RWPE2 (cell line): Measurements from ENCODE around the gene ST6GAL2.

Experiments
- ATAC-seq: fragments of 200-7000 bp; cut with Tn5 transposase; 3 replicates; pipeline ENCODE4 v1.9.1; 2021; ENCODE audit warnings: low read depth
- DNase-seq: peaks from one replicate; pipeline ENCODE4 v3.0.0-alpha.2; 2020; ENCODE audit warnings: low spot score
- H3K27ac ChIP-seq: fragments of 450-650 bp; 2 replicates; pipeline ENCODE4 v1.5.1; 2017; ENCODE audit warnings: mild to moderate bottlenecking; ENCODE audit not compliant: poor library complexity, severe bottlenecking
- H3K27me3 ChIP-seq: fragments of 250-450 bp; sonication (Bioruptor Pico); 2 replicates; pipeline ENCODE4 v1.5.1; 2021; ENCODE audit warnings: mild to moderate bottlenecking, moderate library complexity; ENCODE audit not compliant: insufficient read depth, poor library complexity, severe bottlenecking
- H3K36me3 ChIP-seq: fragments of 250-450 bp; sonication (Bioruptor Pico); 2 replicates; pipeline ENCODE4 v1.5.1; 2020; ENCODE audit warnings: low read depth, mild to moderate bottlenecking, moderate library complexity
- H3K4me1 ChIP-seq: fragments of 250-450 bp; sonication (Bioruptor Pico); 2 replicates; pipeline ENCODE4 v1.5.1; 2021; ENCODE audit warnings: mild to moderate bottlenecking, moderate library complexity; ENCODE audit not compliant: insufficient read depth, poor library complexity, severe bottlenecking
- H3K4me3 ChIP-seq: fragments of 250-450 bp; sonication (Bioruptor Pico); 2 replicates; pipeline ENCODE4 v1.5.1; 2021; ENCODE audit warnings: mild to moderate bottlenecking, moderate library complexity; ENCODE audit not compliant: severe bottlenecking
- H3K9me3 ChIP-seq: fragments of 250-450 bp; sonication (Bioruptor Pico); 2 replicates; pipeline ENCODE4 v1.5.1; 2021; ENCODE audit warnings: mild to moderate bottlenecking, moderate library complexity; ENCODE audit not compliant: severe bottlenecking
- TF ChIP-seq, protein P1 (sequence below): fragments of 450-650 bp; IDR thresholded peaks from one replicate; pipeline ENCODE4 v1.5.1; 2017; ENCODE audit warnings: mild to moderate bottlenecking, moderate library complexity; ENCODE audit not compliant: poor library complexity, severe bottlenecking

Gene ST6GAL2

DNA sequence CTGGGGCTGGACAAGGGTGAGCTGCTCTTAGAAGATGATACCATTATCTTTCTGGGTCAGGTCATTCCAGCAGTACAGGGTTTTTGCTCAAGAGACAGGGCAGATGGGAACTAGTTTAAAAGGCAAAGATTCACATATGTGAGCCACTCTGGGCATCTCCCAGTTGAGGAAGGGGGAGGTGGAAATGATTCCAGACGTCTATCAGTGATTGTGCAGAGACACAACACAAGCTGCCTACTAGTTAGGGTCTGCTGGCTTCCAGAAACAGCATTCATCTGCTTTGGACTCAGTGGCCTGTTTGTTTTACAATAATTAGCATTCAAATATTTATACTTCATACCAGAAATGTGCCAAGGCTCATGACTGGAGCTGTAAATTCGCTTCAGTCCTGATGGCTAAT lies 32.3 kb downstream of the ST6GAL2 start:
- DNase-seq (no peak), ATAC-seq (no peak)
- H3K4me3 ChIP-seq, result no peak overlapping the region
- TF ChIP-seq, protein P1, sequence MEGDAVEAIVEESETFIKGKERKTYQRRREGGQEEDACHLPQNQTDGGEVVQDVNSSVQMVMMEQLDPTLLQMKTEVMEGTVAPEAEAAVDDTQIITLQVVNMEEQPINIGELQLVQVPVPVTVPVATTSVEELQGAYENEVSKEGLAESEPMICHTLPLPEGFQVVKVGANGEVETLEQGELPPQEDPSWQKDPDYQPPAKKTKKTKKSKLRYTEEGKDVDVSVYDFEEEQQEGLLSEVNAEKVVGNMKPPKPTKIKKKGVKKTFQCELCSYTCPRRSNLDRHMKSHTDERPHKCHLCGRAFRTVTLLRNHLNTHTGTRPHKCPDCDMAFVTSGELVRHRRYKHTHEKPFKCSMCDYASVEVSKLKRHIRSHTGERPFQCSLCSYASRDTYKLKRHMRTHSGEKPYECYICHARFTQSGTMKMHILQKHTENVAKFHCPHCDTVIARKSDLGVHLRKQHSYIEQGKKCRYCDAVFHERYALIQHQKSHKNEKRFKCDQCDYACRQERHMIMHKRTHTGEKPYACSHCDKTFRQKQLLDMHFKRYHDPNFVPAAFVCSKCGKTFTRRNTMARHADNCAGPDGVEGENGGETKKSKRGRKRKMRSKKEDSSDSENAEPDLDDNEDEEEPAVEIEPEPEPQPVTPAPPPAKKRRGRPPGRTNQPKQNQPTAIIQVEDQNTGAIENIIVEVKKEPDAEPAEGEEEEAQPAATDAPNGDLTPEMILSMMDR, result no peak
- H3K9me3 ChIP-seq, result no peaks in the 10 kb centered on the region
- no peaks in the 10 kb centered on the region for H3K4me1 ChIP-seq
- H3K27ac ChIP-seq, result no peak overlapping the region
- H3K36me3 ChIP-seq, result no peaks in the 10 kb centered on the region
- no peaks in the 10 kb centered on the region for H3K27me3 ChIP-seq

DNA sequence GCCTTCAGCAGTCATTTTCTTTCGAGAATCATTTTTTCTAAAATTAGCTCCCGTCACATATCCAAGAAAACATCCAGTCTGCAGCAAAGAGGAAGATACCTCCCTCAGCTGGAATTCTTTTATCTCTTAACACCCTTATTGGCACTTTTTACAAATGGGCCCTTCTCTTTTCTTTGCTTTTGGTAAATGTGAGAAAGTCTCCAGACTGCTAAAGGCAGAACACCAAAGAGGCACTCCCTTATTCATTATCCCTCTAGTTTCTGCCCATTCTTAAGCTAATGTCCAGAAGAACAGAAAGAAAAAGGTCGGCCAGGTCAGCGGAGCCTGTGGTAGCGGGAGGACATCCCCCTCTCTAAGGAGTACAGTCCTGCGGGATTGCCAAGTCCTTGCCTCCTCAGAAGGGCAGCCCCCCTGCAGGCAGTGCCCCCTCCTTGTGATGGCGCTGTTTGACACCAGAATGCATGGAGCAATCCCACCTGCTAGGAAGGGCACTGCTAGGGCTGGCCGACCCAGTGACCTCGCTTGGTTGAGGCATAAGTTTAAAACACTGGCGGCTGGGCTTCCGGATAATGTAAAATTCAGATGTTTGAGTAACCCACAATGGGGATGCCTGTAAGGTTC lies 34.0 kb downstream of the ST6GAL2 start:
- DNase-seq (no peak), ATAC-seq (no peak)
- Histone ChIP-seq H3K4me1 (no peaks in the 10 kb centered on the region), H3K9me3 (no peaks in the 10 kb centered on the region), H3K36me3 (no peaks in the 10 kb centered on the region), H3K4me3 (no peak overlapping the region), H3K27ac (no peak overlapping the region), H3K27me3 (no peaks in the 10 kb centered on the region)
- TF ChIP-seq, protein P1, result no peak

DNA sequence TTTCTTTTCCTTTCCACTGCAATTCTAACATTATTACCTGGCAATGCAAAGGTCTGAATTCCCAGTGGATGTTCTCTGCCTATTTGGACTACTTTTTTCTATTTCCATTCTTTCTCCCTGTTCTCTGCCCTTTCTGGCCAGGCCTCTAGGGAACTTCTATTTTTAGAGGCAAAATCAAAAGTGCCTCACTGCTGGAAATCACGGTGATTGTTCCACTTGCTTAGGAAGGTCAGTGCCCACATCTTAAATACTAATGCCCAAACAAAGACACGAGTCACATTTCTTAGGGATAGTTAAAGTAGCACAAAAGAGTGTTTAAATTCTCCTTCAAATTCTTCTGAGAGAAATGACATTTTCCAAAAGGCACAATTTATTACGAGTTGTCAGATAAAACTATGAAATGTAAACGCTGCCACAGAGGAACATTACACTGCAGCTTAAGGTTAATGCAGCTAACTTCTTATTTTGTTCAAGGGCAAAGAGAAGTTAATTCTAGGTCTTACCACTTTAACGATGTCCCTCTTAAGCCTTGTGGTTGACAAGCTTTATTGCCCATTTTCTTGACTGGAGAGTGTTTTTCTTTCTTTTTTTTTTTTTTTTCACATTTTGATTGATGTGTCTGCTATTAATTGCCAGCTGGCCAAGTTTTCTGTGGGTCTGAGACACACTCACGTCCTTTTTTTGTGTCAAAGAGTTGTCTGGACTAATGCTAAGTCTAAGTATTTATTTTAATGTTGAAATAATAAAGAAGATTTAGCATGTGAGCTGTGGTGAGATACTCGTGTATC lies 34.7 kb downstream of the ST6GAL2 start:
- Histone ChIP-seq H3K9me3 (no peaks in the 10 kb centered on the region), H3K27ac (no peak overlapping the region), H3K4me3 (no peak overlapping the region), H3K36me3 (no peaks in the 10 kb centered on the region), H3K27me3 (no peaks in the 10 kb centered on the region), H3K4me1 (no peaks in the 10 kb centered on the region)
- no peak for ATAC-seq
- DNase-seq, result no peak
- TF ChIP-seq, protein P1, result no peak

DNA sequence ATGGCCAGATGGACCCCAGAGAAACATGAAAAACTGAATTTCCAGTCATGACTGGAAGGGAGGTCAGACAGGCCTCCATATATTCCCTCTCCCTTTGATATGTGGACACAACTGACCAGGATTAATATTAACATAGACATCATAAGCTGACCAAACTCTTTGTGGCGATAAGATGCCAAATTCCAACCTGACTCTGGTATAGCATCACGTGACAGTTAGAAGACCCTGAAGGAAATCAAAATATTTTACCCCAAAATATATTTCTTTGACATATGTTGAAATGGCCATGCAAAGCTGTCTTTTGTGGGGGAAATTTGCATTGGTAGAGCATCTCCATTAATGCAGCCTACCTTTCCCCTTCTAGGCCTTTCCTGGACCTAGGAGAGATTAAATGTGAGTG lies 36.7 kb downstream of the ST6GAL2 start:
- ATAC-seq, result no peak

More for the DNA sequence above, 36.7 kb downstream of the ST6GAL2 start:
- no peak for DNase-seq
- no peak overlapping the region for H3K4me3 ChIP-seq
- no peaks in the 10 kb centered on the region for H3K9me3 ChIP-seq
- H3K27me3 ChIP-seq, result no peaks in the 10 kb centered on the region
- H3K36me3 ChIP-seq, result no peaks in the 10 kb centered on the region
- TF ChIP-seq, protein P1, result no peak
- H3K4me1 ChIP-seq, result no peaks in the 10 kb centered on the region
- no peak overlapping the region for H3K27ac ChIP-seq
